ENCODE measurements around the gene SSX4B.
"Not testable (repeated sequence)": the region's sequence is repeated elsewhere in the genome, so short reads cannot be mapped to it uniquely, and the experiment has no call there.

Gene SSX4B

DNA sequence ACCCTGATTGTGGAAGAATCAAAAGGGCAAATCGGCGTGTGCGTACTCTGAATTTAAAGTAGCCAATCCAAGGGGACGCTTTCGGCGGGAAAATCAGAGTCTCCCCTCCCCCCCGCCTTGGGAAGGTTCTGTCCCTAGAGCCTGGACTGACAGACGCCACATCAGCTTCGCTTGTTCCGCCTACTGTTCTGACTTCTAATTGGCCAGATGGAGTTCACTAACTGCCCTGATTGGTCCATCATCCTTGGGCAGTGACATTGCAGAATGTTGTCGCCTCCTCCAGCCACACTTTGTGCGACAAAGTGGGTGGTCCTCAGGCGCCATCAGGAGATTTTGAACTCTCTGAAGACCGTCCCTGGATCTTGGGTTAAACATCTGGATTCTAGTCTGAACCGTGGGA, at the start of gene SSX4B:
TSS of gene SSX4B (minus strand) at position 101 of the 400 bp plus-strand sequence. CDS start 588 bp downstream, outside the sequence.
- TF ChIP-seq CTCF (IDR thresholded peaks at IDR 0.05) = not testable (repeated sequence)

- no peak for TF ChIP-seq CTCF (IDR thresholded peaks at IDR 0.05)
Observed at GRCh38 chrX:48460606-48461005, 48.8 kb upstream of the SSX4B start.

DNA sequence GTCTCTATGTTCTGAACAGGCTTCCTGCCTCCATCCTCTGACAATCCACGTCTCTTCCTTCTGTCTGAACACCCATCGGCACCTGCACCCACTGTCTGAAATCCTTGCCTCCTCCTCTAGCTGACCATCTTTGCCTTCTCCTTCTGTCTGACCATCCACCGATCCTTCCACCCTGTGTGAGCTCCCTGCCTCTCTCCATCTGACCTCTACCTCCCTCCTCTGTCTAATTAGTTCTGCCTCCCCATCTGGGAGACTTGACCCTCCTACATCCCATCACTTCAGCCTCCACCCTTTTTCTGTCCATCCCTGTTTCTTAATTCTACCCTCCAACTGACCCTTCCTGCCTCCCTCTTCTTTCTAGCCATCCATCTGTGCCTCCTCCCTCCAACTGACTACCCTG, 48.3 kb upstream of the SSX4B start:
- TF ChIP-seq CTCF (IDR thresholded peaks at IDR 0.05) = no peak

DNA sequence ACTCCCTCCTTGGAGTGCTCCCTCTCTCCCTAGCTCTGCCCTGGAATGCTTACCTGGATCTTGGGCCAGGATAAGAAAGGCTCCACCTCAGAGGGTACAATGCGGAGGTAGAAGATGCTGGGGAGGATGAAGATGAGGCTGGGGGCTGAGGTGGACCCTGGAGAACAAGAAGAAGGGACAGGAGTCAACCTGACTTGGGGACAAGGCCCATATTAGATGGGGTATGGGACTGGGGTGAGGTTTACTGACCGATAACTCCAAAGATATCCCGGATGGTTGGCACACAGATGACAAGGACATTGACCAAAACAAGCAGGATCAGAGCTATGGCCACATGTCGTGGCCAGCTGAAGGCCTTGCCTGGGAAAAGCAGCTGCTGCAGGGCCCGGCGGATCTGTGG, 47.7 kb upstream of the SSX4B start:
- TF ChIP-seq CTCF (IDR thresholded peaks at IDR 0.05) = no peak

DNA sequence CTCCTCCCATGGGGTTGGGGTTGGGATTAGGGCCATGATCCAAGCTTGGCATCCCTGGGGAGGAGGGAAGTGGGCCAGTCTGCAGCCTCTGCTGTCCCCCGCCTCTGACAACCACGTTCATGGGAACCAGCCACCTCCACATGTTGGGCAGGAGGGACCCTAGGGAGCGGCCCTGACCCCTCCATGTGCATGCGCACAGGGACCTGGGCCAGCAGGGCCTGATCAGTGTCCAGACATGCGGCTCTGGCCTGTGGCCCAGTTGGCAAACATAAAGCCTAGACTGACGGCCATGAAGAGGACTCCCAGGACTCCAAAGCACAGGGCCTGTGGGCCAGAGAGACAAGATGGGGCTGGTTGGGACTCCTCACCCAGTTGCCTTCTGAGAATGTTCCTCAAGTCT, 47.0 kb upstream of the SSX4B start:
- TF ChIP-seq CTCF (IDR thresholded peaks at IDR 0.05) = no peak

DNA sequence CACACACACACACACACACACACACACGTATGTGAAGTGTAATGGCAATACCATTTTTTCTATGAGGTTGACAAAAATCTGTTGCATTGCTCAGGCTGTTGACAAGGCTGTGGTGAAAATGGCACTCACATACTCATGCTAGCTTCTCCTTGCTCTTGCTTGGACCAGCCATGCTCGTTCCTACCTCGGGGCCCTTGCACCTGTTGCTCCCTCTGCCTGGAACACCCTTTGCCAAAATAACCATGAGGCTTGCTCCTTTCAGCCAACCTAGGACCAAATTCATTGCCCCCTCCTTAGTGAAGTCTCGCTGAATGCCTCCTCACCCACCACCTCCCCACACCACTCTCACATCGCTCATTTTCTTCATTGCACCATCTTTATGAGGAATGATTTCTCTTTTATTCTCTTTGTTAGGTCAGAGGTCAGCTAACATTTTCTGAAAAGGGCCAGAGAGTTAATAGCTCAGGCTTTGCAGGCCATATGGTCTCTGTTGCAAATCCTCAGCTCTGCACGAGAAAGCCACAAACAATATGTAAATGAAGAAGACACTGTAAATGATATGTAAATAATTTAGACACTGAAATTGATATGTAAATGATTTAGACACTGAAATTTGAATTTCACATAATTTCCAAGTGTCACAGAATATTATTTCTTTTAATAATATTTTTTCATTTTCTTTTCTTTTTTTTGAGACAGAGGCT, 45.0 kb upstream of the SSX4B start:
- TF ChIP-seq CTCF (IDR thresholded peaks at IDR 0.05) = no peak

DNA sequence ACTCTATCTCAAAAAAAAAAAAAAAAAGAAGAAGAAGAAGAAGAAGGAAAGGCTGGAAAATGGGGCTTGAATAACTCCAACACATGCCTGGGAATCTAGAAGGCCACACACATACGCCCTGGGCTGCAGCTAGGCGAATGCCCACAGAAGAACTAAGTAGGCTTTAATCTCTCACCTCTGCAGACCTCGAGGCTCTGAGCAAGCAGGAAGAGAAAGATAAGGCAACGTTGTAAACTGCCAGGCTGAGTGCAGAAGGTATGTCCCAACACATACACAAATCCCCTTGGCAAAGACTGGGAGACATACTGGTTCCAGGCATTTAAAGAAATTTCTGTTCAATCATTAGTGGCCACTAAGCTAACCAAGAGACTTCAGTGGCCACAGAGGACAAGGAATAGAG, 39.9 kb upstream of the SSX4B start:
- TF ChIP-seq CTCF (IDR thresholded peaks at IDR 0.05) = no peak

DNA sequence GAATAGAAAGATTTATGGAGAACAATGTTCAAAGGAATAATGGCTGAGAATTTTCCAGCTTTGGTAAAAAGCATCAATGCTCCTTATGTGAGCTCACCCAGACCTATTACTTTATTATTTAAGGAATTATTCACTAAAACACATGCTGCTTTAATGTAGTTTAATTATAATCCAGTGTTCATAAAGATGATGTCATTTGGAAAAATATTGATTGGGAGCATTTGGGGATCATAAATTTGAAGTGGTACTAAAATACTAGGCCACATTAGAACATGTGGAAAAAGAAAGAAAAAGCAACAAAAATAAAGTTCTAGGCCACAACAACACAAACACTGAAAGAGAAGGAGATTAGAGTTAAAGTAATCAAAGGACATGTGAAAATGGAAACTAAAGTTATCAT, 38.3 kb upstream of the SSX4B start:
- TF ChIP-seq CTCF (IDR thresholded peaks at IDR 0.05) = no peak
